HG02973 (cell line): ENCODE data around the gene ITSN1.

Experiments used
- ATAC-seq: cut with Tn5 transposase; IDR thresholded peaks from one replicate; pipeline ENCODE4 v1.9.1; 2021; ENCODE audit warnings: moderate library complexity; ENCODE audit not compliant: unreplicated experiment

Gene ITSN1

DNA sequence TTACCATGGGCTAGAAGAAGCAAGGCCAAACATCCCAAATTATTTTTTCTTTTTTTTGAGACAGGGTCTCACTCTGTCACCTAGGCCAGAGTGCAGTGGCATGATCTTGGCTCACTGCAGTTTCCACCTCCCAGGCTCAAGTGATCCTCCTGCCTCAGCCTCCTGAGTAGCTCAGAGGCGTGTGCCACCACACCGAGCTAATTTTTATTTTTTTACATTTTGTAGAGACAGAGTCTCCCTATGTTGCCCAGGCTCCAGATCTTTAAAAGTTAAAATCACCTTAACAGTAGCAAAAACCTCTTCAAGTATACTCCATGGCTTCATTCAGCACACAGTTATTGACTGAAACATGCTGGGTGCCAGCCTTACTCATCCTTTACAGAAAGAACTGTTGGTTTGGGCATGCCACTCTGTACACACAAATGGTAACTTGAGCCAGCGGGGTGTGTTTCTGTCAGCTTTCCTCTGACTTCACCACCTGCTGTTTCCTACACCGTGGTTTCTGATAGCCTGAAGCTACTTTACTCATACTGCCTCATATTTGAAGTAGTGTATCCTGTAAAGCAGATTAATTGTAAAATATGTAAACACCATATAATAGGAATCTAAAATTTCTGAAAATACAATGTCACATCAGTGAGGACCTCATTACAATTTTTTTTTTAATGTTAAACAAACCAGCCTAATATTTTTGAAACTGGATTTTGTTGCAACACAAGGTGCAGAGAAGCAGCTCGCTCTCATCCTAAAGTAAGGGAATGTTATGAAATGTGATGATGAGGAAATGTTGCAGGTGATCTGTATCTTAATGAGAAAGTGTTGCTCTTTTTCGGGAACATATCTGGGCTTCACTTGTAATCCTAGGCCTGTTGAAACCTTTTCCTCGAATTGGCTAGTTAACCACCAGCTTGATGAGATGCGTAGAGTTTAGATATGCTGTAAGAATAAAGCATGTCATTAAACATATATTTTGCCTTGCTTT is 159.4 kb downstream of the ITSN1 start:
- no peak for ATAC-seq

DNA sequence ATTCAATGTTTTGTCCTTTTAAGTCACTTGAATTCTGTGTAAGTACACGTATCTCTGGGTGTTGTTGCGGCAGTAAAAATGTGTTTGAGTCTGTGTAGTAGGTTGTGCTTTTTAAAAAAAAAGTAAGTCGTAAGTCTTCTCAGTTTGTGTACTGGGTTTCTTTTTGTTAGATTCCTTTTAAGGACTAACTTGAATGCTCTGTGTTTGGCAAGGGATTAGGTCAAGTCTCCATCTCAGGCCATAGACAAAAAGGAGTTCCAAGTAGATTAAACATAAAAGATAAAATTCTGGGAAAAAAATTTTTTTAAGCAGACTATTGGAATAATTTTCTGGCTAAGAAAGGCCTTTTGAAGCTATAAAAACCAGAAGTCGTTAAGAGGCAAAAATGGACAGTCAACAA is 160.2 kb downstream of the ITSN1 start:
- no peak for ATAC-seq

GRCh38 chr21:33808715-33809367 is 166.5 kb downstream of the ITSN1 start:
- ATAC-seq: no peak

- no peak for ATAC-seq
Measured at GRCh38 chr21:33810766-33811165, 168.5 kb downstream of the ITSN1 start.

GRCh38 chr21:33811167-33812010 is 169.1 kb downstream of the ITSN1 start:
- no peak for ATAC-seq

DNA sequence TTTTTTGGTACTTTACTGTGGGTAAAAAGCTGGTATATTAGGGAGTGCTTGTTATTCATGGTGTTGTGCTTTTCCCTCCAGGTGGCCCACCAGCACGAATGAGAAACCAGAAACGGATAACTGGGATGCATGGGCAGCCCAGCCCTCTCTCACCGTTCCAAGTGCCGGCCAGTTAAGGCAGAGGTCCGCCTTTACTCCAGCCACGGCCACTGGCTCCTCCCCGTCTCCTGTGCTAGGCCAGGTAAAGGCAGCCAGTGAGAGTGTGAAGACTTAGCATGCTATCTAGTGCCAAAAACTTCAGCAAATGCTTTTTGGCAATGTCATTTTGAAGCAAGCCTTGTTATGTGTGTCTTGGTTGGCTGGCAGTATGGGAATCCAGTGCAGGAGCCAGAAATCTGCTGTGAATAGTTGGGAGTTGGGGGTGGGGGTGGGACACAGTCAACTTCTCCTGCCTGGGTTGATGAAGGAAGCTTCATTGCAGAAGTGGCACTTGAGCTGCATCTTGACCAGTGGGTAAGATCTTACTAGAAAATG is 171.6 kb downstream of the ITSN1 start:
- ATAC-seq: no peak

- ATAC-seq: no peak
Measured at GRCh38 chr21:33815143-33815707, 172.9 kb downstream of the ITSN1 start.

GRCh38 chr21:33816174-33816573 is 173.9 kb downstream of the ITSN1 start:
- ATAC-seq: no peak

GRCh38 chr21:33817138-33817537 is 174.8 kb downstream of the ITSN1 start:
- no peak for ATAC-seq

DNA sequence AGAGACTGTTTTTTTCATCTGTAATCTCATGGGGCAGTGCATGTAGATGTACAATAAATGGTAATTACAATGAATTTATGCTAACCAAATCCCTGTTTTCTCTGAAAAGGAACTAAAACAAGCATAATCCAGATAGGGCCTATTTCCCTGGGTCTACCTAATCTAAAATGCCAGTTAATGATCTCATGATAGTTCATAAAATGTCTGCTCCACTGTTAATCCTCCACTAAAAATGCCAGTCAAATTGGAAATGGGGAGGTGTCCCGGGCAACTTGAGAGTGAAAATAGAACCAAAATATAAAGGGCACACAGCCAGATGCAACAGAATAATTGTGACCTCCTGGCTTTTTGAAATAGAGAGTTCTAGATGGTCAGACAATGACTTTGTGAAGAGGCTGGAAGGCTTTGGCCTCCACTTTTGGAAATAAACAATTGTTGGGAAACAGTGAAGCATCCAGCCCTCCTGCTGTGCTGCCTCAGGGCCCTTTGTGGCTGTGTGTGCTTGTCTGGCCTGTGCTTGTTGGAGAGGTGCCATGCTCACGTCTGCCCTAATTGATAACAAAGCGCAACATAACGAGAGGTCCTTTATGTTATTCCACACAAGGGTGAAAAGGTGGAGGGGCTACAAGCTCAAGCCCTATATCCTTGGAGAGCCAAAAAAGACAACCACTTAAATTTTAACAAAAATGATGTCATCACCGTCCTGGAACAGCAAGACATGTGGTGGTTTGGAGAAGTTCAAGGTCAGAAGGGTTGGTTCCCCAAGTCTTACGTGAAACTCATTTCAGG is 175.6 kb downstream of the ITSN1 start:
- no peak for ATAC-seq

GRCh38 chr21:33820230-33820770 is 178.0 kb downstream of the ITSN1 start:
- no peak for ATAC-seq

- no peak for ATAC-seq
Measured at GRCh38 chr21:33820798-33821197, 178.5 kb downstream of the ITSN1 start.

DNA sequence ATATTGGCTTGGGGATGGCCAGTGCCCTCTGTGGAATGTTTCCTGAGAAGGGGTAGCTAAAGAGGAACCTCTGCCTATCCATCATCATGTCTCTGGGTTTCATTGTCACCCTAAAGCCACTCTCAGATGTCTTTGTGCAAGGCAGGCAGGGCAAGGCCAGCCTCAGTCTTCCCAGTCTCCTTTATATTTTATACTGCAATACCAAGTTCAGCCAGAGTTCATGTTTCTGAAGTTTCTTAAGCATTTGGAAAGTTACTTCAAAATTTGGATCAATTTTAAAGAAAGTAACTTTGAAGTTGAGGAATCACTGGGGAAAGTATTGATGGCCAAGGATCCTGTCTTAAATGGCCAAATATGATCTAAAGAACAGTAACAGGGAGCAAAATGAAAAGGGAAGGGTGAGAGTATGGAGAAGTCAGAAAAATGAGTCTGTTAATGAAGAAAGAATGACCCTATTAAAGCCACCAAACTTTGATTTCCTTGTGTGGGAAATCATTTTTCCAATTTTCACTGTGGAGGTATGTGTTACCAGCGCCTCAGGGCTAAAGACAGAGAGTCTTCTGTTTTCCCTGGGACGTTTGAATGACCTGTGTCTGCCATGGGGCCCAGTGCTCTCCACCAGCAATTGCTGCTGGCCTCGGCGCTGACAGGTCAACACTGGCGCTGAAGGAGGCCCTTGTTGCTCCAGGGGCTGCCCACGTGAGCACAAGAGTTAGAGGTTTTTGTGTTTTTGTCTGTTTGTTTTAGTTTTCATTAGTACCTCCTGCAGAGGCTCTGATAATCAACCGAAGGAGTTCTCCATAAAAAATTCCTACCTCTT is 179.4 kb downstream of the ITSN1 start:
- no peak for ATAC-seq

DNA sequence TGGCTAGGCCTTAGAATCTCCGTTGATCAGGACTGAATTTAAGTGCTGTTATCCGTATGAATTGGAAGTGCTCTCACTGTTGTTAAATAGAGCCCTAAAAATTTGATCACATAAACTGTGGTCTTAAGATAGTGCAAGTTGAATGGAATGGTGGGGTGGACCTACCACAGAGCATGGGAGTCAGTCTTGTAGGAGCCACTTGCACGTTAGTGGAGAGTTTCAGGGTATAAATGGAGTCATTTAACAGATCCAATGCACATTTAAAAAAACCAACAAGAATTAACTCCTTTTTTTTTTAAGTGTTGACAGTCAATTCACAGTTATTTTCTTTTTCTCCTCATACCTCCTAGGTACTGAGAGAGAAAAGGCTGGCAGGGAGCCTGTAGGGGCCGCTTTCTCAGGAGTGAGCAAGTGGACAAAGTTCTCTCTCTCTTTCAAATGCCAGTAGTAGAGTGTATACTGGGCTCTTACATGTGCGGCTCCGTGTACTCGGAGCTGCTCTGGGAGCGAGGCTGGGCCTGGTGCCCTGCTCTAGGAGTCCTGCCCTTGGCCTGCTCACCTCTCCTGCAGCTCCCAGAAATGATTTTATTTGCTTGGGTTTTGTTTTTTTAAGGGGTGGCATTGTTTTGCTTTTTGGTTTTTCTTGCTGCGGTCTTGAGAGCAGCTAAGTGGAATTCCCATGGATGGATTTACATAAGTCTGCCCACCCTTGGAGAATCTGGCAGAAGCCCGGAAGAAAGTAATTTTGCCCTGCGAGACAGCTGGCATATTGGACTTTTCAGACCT is 182.0 kb downstream of the ITSN1 start:
- no peak for ATAC-seq

DNA sequence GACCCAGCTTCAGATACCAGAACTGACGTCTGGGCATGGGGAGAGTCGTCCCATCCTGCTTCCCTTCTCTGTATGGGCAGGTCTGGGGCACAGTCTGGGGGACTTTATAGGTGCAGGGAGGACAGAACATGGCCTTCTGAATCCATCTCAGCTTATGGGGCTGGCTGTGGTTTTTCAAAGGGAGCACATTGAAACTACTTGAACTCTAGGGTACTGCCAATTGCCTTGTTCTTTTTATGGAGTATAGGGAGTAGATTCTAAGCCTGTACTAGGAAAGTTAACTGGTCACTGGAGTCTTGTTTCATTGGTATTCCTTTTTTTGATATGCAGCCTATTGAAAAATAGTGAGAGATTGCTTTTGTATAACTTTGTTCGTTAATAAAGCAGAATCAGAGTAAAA is 183.1 kb downstream of the ITSN1 start:
- ATAC-seq: no peak

- ATAC-seq: no peak
Measured at GRCh38 chr21:33825915-33826314, 183.6 kb downstream of the ITSN1 start.

DNA sequence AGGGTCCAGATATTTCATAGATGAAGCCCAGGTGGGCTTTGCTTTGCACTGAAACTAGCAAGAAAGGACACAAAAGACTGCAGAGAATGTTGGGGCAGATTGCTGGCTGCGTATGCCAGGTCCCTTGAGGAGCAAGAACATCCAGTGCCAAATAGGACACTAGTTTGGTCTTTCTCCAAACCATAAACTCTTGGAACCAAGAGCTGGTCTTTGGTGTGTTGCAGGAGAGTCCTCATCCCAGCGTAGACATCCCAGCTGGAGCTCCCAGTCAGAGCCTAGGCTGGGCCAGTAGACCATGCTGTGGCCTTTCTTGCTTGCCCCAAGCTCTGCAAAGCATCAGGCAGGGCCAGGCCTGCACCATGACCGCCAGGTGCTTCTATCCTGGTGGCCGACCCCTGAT is 185.8 kb downstream of the ITSN1 start:
- no peak for ATAC-seq

DNA sequence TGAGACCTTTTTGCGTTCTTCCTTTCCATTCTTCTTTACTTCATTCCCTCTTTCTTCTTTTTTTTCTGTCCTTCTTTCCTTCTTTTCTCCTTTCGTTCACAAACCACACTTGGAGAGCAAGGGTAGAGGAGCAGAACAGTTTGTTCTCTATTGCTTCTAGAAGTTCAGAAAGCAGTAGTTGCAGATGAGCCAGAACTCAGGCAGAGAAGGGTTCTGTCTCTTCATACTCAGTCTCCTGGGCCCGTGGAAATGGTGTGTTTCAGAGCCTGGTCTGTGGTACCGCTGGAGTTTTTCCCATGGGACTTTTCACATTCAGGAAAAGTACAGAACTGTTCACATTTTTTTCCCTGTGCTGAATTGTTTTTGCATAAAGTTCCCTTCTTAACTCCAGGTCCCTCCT is 186.3 kb downstream of the ITSN1 start:
- no peak for ATAC-seq
